HG03045 (cell line): ENCODE data around the gene FGFR2.
"Not testable (repeated sequence)": the region's sequence is repeated elsewhere in the genome, so short reads cannot be mapped to it uniquely, and the experiment has no call there.

ENCODE experiments used
- ATAC-seq: cut with Tn5 transposase; IDR thresholded peaks from one replicate; pipeline ENCODE4 v1.9.1; 2021; ENCODE audit warnings: mild to moderate bottlenecking, moderate library complexity; ENCODE audit not compliant: unreplicated experiment

The FGFR2 gene

GRCh38 chr10:121556918-121557573 lies 41.2 kb downstream of the FGFR2 start:
- ATAC-seq: no peak

DNA sequence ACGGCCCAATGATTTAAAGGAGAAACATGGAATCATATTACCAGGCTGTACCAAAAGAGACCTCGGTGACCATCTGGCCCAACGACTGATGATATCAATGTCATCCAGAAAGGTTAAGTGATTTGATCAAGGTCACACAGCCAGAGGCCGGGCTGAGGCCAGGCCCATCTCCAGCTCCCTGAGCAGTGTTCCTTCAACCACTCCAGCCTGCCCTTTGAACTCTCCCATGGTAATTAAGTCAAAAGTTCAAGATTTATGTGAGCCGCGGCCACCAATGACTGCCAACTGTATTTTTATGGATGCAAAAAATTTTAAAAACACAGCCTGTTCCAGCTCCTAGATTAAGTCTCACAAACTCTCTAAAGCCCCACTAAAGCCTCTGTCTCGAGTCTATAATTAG lies 41.8 kb downstream of the FGFR2 start:
- no peak for ATAC-seq

GRCh38 chr10:121554916-121555315 lies 43.3 kb downstream of the FGFR2 start:
- not testable (repeated sequence) for ATAC-seq

DNA sequence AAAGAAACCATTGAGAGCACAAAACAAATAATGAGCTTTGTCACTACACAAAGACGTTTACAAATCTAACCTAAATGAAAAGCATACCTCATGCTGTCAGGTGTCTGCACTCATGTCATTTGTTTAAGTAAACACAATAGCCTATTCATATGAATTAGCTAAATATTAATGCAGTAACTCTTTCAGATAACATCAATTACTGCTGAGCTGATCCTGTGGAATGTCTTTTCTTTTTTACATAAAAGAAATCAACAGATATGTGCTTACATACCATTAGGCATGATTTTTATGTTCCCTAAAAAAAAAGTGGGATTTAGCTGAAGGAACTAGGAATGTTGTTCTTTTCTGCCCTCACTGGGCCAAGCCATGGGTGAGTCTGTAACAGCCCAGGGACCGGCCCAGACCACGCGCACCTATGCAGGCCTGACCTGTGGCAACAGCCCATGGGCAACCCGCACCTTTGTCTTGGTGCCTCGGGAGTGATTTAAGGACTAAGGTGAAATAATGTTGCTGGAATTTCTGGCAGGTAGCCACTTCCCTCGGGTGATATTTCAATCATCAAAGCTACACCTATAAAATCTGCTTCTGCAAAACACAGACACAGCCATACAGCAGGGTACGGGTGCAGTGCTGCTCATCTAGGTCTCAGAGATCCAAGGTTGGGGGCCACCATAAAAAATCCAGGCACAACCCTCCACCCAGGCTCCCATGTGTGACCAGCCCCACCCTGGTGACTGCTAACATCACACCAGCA lies 44.6 kb downstream of the FGFR2 start:
- no peak for ATAC-seq

DNA sequence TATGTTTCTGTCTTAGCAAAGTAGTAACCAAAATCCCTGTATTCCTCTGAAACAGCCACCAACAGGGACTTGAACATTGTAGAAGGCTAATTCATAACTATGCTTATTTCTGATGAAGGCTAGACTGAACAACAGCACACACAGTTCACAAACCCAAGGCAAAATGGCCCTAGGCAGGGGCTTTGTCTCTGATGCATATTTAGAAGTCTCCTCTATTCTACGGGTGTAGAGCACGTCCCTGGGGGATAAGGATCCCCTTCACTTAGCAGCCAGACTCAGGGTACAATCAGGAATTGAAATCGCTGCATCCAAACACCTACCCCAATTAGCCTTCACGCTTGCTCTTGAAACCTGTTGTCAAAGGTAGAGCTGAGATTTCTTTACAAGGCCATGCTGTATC lies 45.5 kb downstream of the FGFR2 start:
- no peak for ATAC-seq

- no peak for ATAC-seq
Measured at GRCh38 chr10:121551210-121551885, 46.9 kb downstream of the FGFR2 start.

DNA sequence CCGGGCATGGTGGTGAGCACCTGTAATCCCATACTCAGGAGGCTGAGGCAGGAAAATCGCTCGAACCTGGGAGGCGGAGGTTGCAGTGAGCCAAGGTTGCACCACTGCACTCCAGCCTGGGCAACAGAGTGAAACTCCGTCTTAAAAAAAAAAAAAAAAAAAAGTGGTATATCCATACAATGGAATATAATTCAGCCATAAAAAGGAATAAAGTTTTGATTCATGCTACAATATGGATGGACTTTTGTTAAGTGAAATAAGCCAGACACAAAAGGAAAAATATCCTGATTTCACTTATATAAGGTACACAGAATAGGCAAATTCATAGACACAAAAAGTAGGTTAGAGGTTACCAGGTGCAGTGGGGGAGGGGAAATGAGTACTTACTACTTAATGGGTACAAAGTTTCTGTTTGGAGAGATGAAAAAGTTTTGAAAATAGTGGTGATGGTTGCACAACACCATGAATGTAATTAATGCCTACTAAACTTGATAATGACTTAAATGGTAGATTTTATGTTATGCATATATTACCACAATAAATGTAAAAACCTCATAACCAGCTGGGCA lies 53.9 kb downstream of the FGFR2 start:
- no peak for ATAC-seq

GRCh38 chr10:121543545-121543944 lies 54.7 kb downstream of the FGFR2 start:
- no peak for ATAC-seq

DNA sequence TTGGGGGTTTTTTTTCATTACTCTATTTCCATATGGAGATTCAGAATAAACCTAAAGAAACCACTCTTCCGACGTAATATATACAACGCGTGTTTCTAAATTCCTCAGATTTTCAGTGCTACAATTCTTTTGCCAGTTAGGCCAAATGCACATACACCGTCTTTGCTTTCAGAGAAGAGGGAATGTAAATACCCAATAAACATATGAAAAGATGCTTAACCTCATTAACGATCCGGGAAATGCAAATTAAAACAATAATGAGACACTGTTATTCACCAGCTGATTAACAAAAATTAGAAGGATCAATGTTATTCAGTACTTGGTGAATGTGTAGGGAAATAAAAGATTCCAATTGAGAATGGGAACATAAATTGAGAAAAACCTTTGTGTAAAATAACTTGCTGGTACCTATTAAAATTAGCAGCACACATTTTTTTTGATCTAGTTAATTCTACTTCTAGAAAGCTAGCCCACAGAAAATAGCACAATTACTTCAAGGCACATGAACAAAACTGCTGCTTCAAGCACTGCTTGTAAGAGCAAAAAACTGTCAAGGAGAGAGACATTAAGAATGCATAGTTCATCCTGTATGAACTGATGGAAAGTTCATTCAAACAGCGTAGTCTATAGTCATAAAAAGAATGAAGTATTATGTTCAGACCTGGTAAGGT lies 56.7 kb downstream of the FGFR2 start:
- ATAC-seq: no peak

- no peak for ATAC-seq
Measured at GRCh38 chr10:121540732-121541395, 57.4 kb downstream of the FGFR2 start.

- no peak for ATAC-seq
Measured at GRCh38 chr10:121539786-121540185, 58.5 kb downstream of the FGFR2 start.

GRCh38 chr10:121536310-121536913 lies 61.8 kb downstream of the FGFR2 start:
- ATAC-seq: no peak

- no peak for ATAC-seq
Measured at GRCh38 chr10:121535381-121535780, 62.9 kb downstream of the FGFR2 start.

DNA sequence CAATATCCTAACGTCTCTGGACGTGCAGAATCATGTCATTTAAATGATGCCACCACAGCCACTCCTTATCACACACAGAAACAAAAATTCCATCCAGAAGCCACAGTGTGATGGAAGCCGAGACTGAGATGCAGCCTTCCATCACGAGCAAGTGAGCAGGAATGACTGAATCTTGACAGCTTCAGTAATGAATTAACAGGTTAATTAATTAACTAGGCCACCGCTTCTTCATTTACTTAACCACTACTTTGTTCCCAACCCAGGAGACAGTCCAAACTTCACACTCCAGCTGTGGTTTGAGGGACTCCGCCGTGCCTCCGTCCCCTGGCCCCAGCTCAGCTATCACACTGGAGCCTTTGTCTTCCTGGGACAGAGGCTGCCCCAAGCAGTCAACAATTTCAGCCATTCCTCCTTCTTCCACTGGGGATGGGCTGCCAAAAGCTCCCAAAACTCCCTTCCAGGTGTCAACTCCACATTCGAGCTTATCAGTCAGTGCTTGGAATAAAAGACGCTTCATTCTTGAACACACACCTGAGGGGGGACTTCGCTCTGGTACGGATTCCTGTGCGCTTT lies 65.9 kb downstream of the FGFR2 start:
- no peak for ATAC-seq

DNA sequence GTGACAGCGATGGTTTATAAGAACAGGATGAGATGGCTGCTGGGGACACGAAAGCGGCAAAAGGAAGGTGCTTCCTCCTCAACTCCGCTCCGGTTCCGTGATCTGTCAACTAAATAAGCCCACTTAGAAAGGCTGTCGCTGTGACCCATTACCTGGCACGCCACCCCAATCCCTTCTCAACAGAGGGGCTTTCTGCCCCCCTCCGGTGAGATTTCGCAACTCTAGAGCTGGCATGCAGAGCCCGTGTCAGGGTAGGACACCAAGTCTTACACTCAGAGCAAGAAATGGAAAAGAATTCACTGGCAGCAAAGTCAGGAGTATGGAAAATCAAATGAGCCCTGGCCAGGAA lies 66.4 kb downstream of the FGFR2 start:
- ATAC-seq: no peak

DNA sequence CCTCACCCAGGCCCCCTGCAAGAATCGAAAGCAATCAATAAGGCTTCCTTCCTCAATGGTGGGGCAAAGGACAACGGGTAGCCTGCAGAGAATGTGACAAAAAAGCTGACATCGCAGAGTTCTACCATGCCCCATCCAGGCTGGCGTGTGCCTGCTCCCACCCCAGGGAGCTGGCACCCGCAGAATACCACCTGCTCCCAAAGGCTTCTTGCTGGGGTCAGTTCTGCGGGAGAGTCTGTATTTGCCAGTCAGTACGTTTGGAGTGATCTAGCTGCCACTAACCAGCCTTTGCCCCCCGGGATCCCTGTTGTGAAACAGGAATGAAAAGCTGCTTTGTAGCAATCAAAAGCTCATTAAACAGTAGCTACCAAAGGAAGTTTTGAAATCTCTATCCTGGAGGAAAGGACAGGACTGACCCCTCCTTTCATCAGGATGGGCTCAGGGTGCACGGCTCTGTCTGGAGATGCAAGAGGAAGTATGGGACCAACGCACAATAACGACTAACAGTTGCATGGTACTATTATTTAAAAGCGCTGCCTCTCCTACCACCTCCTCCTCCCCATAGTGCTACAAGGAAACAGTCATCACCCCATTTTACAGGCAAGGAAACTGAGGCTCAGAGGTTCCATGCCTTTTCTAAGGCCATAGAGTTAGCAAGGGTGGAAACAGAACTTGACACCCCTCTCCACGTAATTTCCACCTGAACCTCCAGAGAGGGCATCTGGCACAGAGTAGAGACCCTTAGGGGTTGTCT lies 67.0 kb downstream of the FGFR2 start:
- no peak for ATAC-seq

- ATAC-seq: no peak
Measured at GRCh38 chr10:121530481-121531075, 67.7 kb downstream of the FGFR2 start.

GRCh38 chr10:121527690-121528089 lies 70.6 kb downstream of the FGFR2 start:
- ATAC-seq: no peak

- ATAC-seq: no peak
Measured at GRCh38 chr10:121526801-121527221, 71.4 kb downstream of the FGFR2 start.
